BLaER1 treated with 17β-estradiol and CSF1 and Interleukin-3, amounts not matched to agents 10 nM and 100 nM (cell line): ENCODE measurements around the gene NMD3.

Experiments used
- H3K27ac ChIP-seq, 11 experiments: shearing (Covaris generic); formaldehyde crosslinking; 2 replicates each; pipeline ENCODE4 v1.8.1; 2022
- H3K27me3 ChIP-seq, 11 experiments: shearing (Covaris generic); formaldehyde crosslinking; 2 replicates each; pipeline ENCODE4 v1.8.1; 2022
- H3K36me3 ChIP-seq, 11 experiments: shearing (Covaris generic); formaldehyde crosslinking; 2 replicates each; pipeline ENCODE4 v1.8.1; 2022
- H3K4me1 ChIP-seq, 10 experiments: shearing (Covaris generic); formaldehyde crosslinking; 2 replicates each; pipeline ENCODE4 v1.8.1; 2022
- H3K4me2 ChIP-seq, 11 experiments: shearing (Covaris generic); formaldehyde crosslinking; 2 replicates each; pipeline ENCODE4 v1.8.1; 2022
- H3K4me3 ChIP-seq, 10 experiments: shearing (Covaris generic); formaldehyde crosslinking; 2 replicates each; pipeline ENCODE4 v1.8.1; 2022
- H3K9ac ChIP-seq, 11 experiments: shearing (Covaris generic); formaldehyde crosslinking; 2 replicates each; pipeline ENCODE4 v1.8.1; 2022
- H3K9me3 ChIP-seq, 11 experiments: shearing (Covaris generic); formaldehyde crosslinking; replicated peaks in 1 of 11; 2 replicates each; pipeline ENCODE4 v1.8.1; 2022
- H4K20me1 ChIP-seq, 11 experiments: shearing (Covaris generic); formaldehyde crosslinking; 2 replicates each; pipeline ENCODE4 v1.8.1; 2022
- Cebpa-rat ChIP-seq, 11 experiments: shearing (Covaris generic); IDR thresholded peaks; 2 replicates each; pipeline ENCODE4 v1.8.1; 2022

NMD3 gene

DNA sequence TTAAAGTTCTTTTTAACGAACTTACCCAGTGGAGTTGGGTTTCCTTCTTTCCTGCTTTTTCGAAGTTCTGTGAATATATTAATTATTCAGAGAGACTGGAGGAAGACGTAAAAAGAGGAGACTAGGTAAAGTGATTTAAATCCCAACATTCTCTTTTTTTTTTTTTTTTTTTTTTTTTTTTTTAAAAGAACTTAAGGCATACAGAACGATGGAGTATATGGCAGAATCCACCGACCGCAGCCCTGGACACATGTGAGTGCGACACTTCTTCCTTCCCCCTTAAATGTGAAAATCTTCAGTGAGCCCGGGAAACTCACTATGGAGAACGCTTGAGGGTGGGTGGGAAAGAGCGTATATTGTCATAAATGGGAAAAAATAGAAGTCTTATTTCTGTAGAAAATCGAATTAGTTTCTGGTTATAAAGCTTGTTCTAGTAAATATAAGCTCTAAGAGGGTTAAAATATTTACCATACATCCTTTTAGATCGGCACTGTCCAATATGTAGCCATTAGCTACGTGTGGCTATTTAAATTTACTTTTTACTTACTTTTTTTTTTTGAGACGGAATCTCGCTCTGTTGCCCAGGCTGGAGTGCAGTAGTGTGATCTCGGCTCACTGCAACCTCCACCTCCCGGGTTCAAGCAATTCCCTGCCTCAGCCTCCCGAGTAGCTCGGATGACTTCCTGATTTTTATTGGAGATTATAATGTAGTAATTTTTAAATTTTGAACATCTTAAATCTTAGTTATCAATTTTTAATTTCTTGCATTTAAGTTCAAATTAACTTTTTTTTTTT is 892 bp downstream of the NMD3 start:
- Histone ChIP-seq H3K9me3 (no peaks in the 10 kb centered on the region), H3K4me2 (peak overlapping the region; percentile 76 to 95 (median 88)), H3K36me3 (peaks cover 30 to 46% (median 35%) of the 10 kb centered on the region in 11 experiments), H3K4me1 (peaks cover 25 to 49% (median 30%) of the 10 kb centered on the region in 10 experiments), H3K9ac (peak overlapping the region; percentile 95 to 99 (median 98)), H3K27me3 (no peaks in the 10 kb centered on the region), H3K27ac (peak overlapping the region; percentile 91 to 99 (median 97)), H4K20me1 (peaks cover 16 to 50% (median 37%) of the 10 kb centered on the region in 11 experiments; a peak in 19 of 22 replicates), H3K4me3 (peak overlapping the region; percentile 91 to 100 (median 97))
- TF ChIP-seq Cebpa-rat (IDR thresholded peaks at IDR 0.05) = no peak

DNA sequence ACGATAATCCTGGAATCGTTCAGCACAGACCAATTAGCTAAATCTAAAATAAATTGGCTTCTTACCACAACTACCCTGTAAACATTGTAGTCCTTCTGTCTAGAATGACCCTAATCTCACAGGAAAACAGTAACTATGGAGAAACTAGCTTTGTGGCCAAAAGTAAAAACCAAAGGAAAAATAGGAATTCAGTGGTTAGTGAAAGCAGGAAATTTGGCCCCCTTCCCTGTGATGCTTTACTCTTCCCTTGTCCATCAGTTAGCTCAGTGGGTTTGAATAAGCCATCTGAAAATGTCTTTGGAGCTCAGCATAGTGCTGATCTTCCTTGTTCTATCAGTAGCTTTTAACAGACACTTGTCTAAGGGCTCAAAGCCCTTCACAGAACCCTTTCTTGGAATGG is 1.6 kb downstream of the NMD3 start:
- Histone ChIP-seq H3K27ac (peak overlapping the region in 6 of 11 experiments; percentile 95 to 99 (median 98); a peak in 8 of 22 replicates), H3K4me3 (peak overlapping the region; percentile 91 to 100 (median 97)), H3K9me3 (no peaks in the 10 kb centered on the region), H3K36me3 (peaks cover 36 to 53% (median 42%) of the 10 kb centered on the region in 11 experiments), H3K27me3 (no peaks in the 10 kb centered on the region), H3K9ac (peak overlapping the region; percentile 95 to 99 (median 98); a peak in 21 of 22 replicates), H4K20me1 (peaks cover 16 to 52% (median 37%) of the 10 kb centered on the region in 11 experiments; a peak in 19 of 22 replicates), H3K4me2 (peak overlapping the region; percentile 76 to 95 (median 88)), H3K4me1 (peaks cover 25 to 46% (median 30%) of the 10 kb centered on the region in 10 experiments)
- TF ChIP-seq Cebpa-rat (IDR thresholded peaks at IDR 0.05) = no peak

DNA sequence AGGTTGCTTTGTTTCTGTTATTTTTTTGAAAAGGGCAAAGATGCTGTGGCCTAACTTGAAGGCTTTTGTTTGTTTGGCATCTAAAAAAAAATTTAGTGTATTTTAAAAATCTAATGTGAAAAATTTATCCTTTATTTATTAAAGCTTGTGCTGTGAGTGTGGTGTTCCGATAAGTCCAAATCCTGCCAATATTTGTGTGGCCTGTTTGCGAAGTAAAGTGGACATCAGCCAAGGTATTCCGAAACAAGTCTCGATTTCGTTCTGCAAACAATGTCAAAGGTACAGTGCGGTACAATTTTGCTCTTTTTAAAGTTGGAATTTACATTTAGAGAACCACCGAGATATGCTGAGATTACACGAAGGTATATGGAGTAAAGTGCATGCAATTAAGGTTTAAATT is 3.7 kb downstream of the NMD3 start:
- no peaks in the 10 kb centered on the region for H3K9me3 ChIP-seq
- peaks cover 16 to 70% (median 51%) of the 10 kb centered on the region in 11 experiments; a peak in 20 of 22 replicates for H4K20me1 ChIP-seq
- H3K27ac ChIP-seq = no peak overlapping the region
- H3K9ac ChIP-seq = no peak overlapping the region
- H3K4me3 ChIP-seq = peak overlapping the region in 3 of 10 experiments; percentile 9 to 99 (median 94); a peak in 5 of 20 replicates
- peaks cover 55 to 74% (median 63%) of the 10 kb centered on the region in 11 experiments for H3K36me3 ChIP-seq
- TF ChIP-seq Cebpa-rat (IDR thresholded peaks at IDR 0.05) = no peak
- H3K4me2 ChIP-seq = peak overlapping the region; percentile 6 to 90 (median 84); a peak in 14 of 22 replicates
- H3K4me1 ChIP-seq = peaks cover 25 to 57% (median 30%) of the 10 kb centered on the region in 10 experiments
- no peaks in the 10 kb centered on the region for H3K27me3 ChIP-seq

DNA sequence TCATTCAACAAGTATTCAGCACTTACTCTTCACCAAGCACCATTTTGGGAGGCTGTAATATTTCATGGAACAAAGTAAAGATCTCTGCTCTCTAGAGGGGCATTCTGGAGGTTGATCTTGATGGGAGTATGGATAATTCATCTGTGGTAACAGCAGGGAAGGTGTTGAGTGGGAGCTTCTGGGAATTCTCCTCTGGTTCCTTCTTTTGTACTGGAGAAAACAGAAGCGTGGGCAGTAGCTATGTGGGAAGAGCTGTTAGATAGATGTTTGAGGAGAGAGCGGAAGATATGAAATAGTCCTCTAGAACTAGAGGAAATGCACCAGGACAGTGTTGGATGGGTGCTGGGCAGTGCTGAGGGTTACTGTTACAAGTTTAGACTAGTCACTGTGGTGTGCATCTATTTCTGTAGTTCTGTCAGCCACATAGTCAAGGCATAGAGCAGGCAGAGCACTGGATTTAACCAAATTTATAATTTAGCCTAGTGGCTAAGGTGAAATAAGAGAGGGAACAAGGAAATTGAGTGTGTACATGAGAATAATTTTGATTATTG is 9.6 kb downstream of the NMD3 start:
- no peak overlapping the region for H3K9ac ChIP-seq
- no peak overlapping the region for H3K4me2 ChIP-seq
- H3K4me3 ChIP-seq = no peak overlapping the region
- no peaks in the 10 kb centered on the region for H3K9me3 ChIP-seq
- no peak for TF ChIP-seq Cebpa-rat (IDR thresholded peaks at IDR 0.05)
- H3K4me1 ChIP-seq = peaks cover 0 to 41% (median 0%) of the 10 kb centered on the region in 10 experiments; a peak in 6 of 20 replicates
- peaks cover 33 to 73% (median 54%) of the 10 kb centered on the region in 11 experiments; a peak in 19 of 22 replicates for H4K20me1 ChIP-seq
- peaks cover 93 to 100% (median 98%) of the 10 kb centered on the region in 11 experiments for H3K36me3 ChIP-seq
- no peaks in the 10 kb centered on the region for H3K27me3 ChIP-seq
- H3K27ac ChIP-seq = no peak overlapping the region

DNA sequence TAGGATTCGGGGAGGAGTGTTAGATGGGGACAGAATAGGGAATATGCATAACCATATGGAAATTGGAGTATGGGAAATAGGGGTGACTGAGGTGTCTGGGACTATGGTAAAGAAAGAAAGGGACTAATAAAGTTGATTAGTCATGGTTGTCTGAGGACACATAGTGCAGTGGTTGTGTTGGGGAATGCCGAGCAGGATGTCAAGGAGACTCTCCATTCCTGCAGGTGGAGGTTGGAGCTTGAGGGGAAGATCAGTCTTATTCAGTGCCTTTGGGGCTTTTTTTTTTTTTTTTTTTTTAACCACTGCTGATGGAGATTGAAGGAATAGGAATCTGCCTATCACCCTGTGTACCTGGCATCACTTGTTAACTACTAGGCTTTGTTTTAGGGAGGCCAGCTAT is 10.8 kb downstream of the NMD3 start:
- Histone ChIP-seq H3K4me1 (peaks cover 0 to 38% (median 0%) of the 10 kb centered on the region in 10 experiments; a peak in 5 of 20 replicates), H3K4me3 (no peak overlapping the region), H3K27ac (no peak overlapping the region), H3K4me2 (no peak overlapping the region), H3K36me3 (peaks cover 91 to 100% (median 98%) of the 10 kb centered on the region in 11 experiments), H4K20me1 (peaks cover 32 to 72% (median 49%) of the 10 kb centered on the region in 11 experiments; a peak in 19 of 22 replicates), H3K27me3 (no peaks in the 10 kb centered on the region), H3K9ac (no peak overlapping the region), H3K9me3 (no peaks in the 10 kb centered on the region)
- TF ChIP-seq Cebpa-rat (IDR thresholded peaks at IDR 0.05) = no peak

DNA sequence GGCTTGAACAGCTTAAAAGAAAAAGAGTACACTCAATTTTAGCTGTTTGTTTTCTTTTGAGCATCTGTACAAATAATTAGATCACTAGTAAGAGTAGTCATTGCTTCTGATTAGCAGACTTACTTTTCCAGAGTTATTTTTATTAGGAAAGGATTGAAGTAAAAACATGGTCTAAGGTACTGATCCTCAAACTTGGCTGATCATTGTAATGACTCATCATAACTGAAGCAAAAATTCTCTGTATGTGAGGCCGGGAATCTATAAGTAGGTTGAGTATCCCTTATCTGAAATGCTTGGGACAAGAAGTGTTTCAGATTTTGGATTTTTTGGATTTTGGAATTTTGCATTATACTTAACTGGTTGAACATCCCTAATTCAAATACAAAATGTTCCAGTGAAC is 12.4 kb downstream of the NMD3 start:
- TF ChIP-seq Cebpa-rat (IDR thresholded peaks at IDR 0.05) = no peak
- H3K27me3 ChIP-seq = no peaks in the 10 kb centered on the region
- peaks cover 90 to 100% (median 96%) of the 10 kb centered on the region in 11 experiments for H3K36me3 ChIP-seq

DNA sequence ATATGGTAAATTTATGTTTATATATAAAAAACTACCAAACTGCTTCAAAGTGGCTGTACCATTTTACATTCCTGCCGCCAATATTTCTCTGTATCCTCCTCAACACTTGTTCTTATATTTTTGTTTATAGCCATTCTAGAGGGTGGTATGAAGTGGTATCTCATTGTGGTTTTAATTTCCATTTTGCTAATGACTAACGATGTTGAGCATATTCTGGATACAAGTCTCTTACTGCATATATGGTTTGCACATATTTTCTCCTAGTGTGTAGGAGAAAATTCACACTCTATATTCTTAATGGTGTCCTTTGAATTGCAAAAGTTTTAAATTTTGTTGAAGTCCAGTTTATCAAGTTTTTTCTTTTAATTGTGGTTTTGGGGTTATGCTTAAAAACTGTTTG is 15.1 kb downstream of the NMD3 start:
- Histone ChIP-seq H3K27me3 (no peaks in the 10 kb centered on the region), H3K9ac (no peak overlapping the region), H3K4me1 (peaks cover 0 to 8% (median 0%) of the 10 kb centered on the region in 10 experiments; a peak in 3 of 20 replicates), H3K9me3 (no peaks in the 10 kb centered on the region), H3K27ac (no peak overlapping the region), H3K4me2 (no peak overlapping the region), H3K4me3 (no peak overlapping the region), H3K36me3 (peaks cover 85 to 100% (median 96%) of the 10 kb centered on the region in 11 experiments), H4K20me1 (peaks cover 18 to 66% (median 30%) of the 10 kb centered on the region in 11 experiments; a peak in 19 of 22 replicates)
- no peak for TF ChIP-seq Cebpa-rat (IDR thresholded peaks at IDR 0.05)

More for the DNA sequence above, 12.4 kb downstream of the NMD3 start:
- Histone ChIP-seq H3K4me1 (peaks cover 0 to 34% (median 0%) of the 10 kb centered on the region in 10 experiments; a peak in 5 of 20 replicates), H3K4me3 (no peak overlapping the region), H3K27ac (no peak overlapping the region), H3K9me3 (no peaks in the 10 kb centered on the region), H3K4me2 (no peak overlapping the region), H4K20me1 (peaks cover 32 to 77% (median 50%) of the 10 kb centered on the region in 11 experiments; a peak in 19 of 22 replicates), H3K9ac (no peak overlapping the region)

DNA sequence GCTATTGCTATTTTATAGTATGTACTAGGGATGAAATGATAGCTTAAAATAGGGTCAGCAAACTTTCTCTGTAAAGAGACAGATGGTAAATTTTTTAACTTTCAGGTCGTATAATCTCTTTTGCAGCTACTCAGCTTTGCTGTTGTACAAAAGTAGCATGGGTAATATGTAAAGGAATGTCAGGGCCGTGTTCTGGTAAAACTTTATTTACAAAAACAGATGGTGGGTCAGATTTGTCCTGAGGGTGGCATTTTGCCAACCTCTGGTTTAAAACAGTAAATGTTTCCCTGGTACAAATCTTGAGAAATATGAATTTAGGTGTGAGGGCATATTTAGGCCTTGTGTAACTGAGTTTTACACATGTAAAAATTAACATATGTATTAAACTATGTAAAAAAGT is 18.6 kb downstream of the NMD3 start:
- no peaks in the 10 kb centered on the region for H3K27me3 ChIP-seq
- H3K9ac ChIP-seq = no peak overlapping the region
- H3K27ac ChIP-seq = no peak overlapping the region
- H3K4me3 ChIP-seq = no peak overlapping the region
- H3K9me3 ChIP-seq = no peaks in the 10 kb centered on the region
- no peak for TF ChIP-seq Cebpa-rat (IDR thresholded peaks at IDR 0.05)
- H3K4me1 ChIP-seq = no peaks in the 10 kb centered on the region
- H4K20me1 ChIP-seq = peaks cover 4 to 51% (median 17%) of the 10 kb centered on the region in 11 experiments; a peak in 14 of 22 replicates
- H3K4me2 ChIP-seq = no peak overlapping the region
- peaks cover 87 to 100% (median 97%) of the 10 kb centered on the region in 11 experiments for H3K36me3 ChIP-seq

DNA sequence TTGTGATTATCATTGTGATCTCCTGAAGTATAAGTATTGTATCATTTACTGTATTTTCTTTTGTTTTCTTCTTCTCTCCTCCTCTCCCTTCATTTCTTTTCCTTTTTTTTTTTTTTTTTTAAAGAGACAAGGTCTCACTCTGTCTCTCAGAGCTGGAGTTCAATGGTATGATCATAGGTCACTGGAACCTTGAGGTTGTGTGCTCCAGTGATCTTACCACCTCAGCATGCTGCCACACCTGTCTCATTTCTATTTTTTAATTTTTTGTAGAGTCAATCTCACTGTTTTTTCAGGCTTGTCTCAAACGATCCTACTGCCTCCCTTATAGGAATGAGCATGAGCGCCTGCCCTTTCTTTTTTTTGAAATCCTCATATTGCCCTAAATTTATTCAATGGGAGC is 23.4 kb downstream of the NMD3 start:
- peaks cover 91 to 100% (median 97%) of the 10 kb centered on the region in 11 experiments for H3K36me3 ChIP-seq
- no peak overlapping the region for H3K4me3 ChIP-seq
- no peaks in the 10 kb centered on the region for H3K9me3 ChIP-seq
- H3K27me3 ChIP-seq = no peaks in the 10 kb centered on the region
- TF ChIP-seq Cebpa-rat (IDR thresholded peaks at IDR 0.05) = no peak
- H3K9ac ChIP-seq = no peak overlapping the region
- H4K20me1 ChIP-seq = peaks cover 0 to 25% (median 8%) of the 10 kb centered on the region in 11 experiments; a peak in 9 of 22 replicates
- no peak overlapping the region for H3K4me2 ChIP-seq
- H3K27ac ChIP-seq = no peak overlapping the region
- no peaks in the 10 kb centered on the region for H3K4me1 ChIP-seq
